Measurements from ENCODE around the gene OPA1. TPM values are rescaled to one million over a fixed set of nuclear protein-coding genes. Genes with fewer than 3 reads are reported as not detected.

The OPA1 gene
- total and polyA plus RNA-seq, 2 of the 4 experiments (the other 2 are of a cell fraction) = 17.8 to 73.7 TPM

DNA sequence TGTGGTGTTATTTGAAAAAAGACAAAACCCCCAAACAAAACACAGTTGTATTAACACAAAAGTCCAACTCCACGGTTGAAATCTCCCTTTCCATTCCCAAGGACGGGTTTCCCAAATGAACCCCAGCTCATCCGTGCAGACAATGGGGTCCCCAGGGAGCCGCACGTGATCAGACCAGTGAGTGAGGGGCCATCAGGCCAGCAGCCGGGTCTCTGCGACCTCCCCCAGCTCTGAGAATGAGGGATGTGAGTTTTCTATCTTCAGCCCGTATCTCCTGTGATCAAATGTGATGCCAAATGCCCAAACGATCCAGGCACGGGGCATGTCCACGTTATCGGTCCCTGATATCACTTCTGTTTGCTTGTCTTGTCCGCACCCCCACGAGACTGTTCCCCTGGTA lies 138.0 kb downstream of the OPA1 start:
- 50% methylated on average over 1 of the region's 14 CpGs; no CpG with 5 or more reads in 1 of the 2 experiments for WGBS, 2 experiments (ENCODE audit: extremely low coverage in 2 of 2, insufficient read length in 1 of 2)
- Histone ChIP-seq H3K9ac (ENCODE audit: low read depth, low read length) (no peak overlapping the region), H2AFZ (replicated peaks; ENCODE audit: low read length, poor library complexity) (no peak overlapping the region), H2BK15ac (ENCODE audit: low read depth, low read length) (no peak overlapping the region), H3K4me2 (ENCODE audit: low read depth, low read length) (no peak overlapping the region), H3K27ac (ENCODE audit: insufficient read depth, low read length) (no peak overlapping the region), H3K27me3 (ENCODE audit: control insufficient read depth, insufficient read depth, low read length) (peaks cover 11% of the 10 kb centered on the region), H2BK120ac (ENCODE audit: low read depth, low read length) (no peak overlapping the region), H3K4ac (ENCODE audit: low read depth, low read length) (no peak overlapping the region), H3K4me1 (ENCODE audit: control insufficient read depth, insufficient read depth, low read length) (peaks cover 3% of the 10 kb centered on the region; the same call in 1 of the 2 replicates), H3K79me1 (ENCODE audit: low read depth in 1 of 2, low read length in 2 of 2) (no peaks in the 10 kb centered on the region), H3K23ac (ENCODE audit: low read depth, low read length) (no peak overlapping the region), H4K5ac (ENCODE audit: low read depth, low read length) (no peak overlapping the region), H3K36me3 (ENCODE audit: control insufficient read depth, insufficient read depth, low read length) (no peaks in the 10 kb centered on the region), H4K91ac (ENCODE audit: insufficient read depth, low read depth, low read length) (no peak overlapping the region), H2AK9ac (replicated peaks; ENCODE audit: low read depth, low read length, poor library complexity) (no peak overlapping the region), H2BK5ac (ENCODE audit: low read depth, low read length, poor library complexity, severe bottlenecking) (no peak overlapping the region), H3K14ac (replicated peaks; ENCODE audit: low read depth, low read length) (no peak overlapping the region), H2BK20ac (ENCODE audit: low read depth, low read length) (no peak overlapping the region), H3K56ac (ENCODE audit: extremely low read depth, insufficient read depth, low read length) (no peak overlapping the region), H3K18ac (ENCODE audit: low read depth, low read length) (no peak overlapping the region), H4K20me1 (ENCODE audit: insufficient read depth, low read length) (no peaks in the 10 kb centered on the region), H3K4me3 (ENCODE audit: insufficient read depth, low read depth, low read length) (no peak overlapping the region), H3K9me1 (ENCODE audit: insufficient read depth, low read length) (no peaks in the 10 kb centered on the region), H3K9me3 (ENCODE audit: control insufficient read depth, insufficient read depth, low read length) (no peaks in the 10 kb centered on the region), H4K8ac (ENCODE audit: low read depth in 2 of 2, low read length in 2 of 2) (no peak overlapping the region), H2AK5ac (ENCODE audit: low read depth, low read length) (no peak overlapping the region; the same call in 1 of the 2 replicates)
- DNase-seq (no peak), ATAC-seq (ENCODE audit: low read depth) (no peak)
- intact Hi-C loops (cut with micrococcal nuclease) = no loop called here
- CTCF ChIA-PET = no interaction called here
- dilution Hi-C loops (cut with HindIII; ENCODE audit: low sequenced_read_pairs, unreplicated experiment) = no loop called here
- TF ChIP-seq, protein P1, sequence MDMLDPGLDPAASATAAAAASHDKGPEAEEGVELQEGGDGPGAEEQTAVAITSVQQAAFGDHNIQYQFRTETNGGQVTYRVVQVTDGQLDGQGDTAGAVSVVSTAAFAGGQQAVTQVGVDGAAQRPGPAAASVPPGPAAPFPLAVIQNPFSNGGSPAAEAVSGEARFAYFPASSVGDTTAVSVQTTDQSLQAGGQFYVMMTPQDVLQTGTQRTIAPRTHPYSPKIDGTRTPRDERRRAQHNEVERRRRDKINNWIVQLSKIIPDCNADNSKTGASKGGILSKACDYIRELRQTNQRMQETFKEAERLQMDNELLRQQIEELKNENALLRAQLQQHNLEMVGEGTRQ (IDR thresholded peaks at IDR 0.05; ENCODE audit: low read depth, low read length) = no peak
- TF ChIP-seq RAD21 (IDR thresholded peaks at IDR 0.05; ENCODE audit: low read length) = no peak
- no peak for TF ChIP-seq BHLHE40 (IDR thresholded peaks at IDR 0.05; ENCODE audit: low read depth, low read length)
- no peak for TF ChIP-seq CTCF (conservative IDR thresholded peaks at IDR 0.05; ENCODE audit: low read depth, low read length)
- POLR2A ChIA-PET (ENCODE audit: unreplicated experiment) = no interaction called here
- in situ Hi-C loops (cut with MboI; ENCODE audit: low sequenced_read_pairs) = no loop called here
- BruUV-seq (replicated peaks) = no TSS peak
